H1 (cell line): ENCODE measurements around the gene UBE2I. TPM values are rescaled to one million over a fixed set of nuclear protein-coding genes. Genes with fewer than 3 reads are reported as not detected.

ENCODE experiments used
- CTCF ChIA-PET: fragments of 300-600 bp; sonication (Branson Sonifier 250); formaldehyde crosslinking; loops from one replicate; lab custom pipeline; 2021; ENCODE audit not compliant: partially characterized antibody; lab: Charles Lee
- POLR2A ChIA-PET: fragments of 300-600 bp; sonication (Branson Sonifier 250); formaldehyde crosslinking; loops from one replicate; lab custom pipeline; 2021; ENCODE audit warnings: inconsistent platforms; ENCODE audit not compliant: partially characterized antibody; lab: Charles Lee
- DNase-seq, 2 experiments: peaks; one replicate each; pipeline versions ENCODE4 v3.0.0 to v3.0.0-alpha.2; 2010 to 2022; ENCODE audit warnings: low spot score in 2 of 2, low read depth in 1 of 2, mixed read lengths in 1 of 2
- FAIRE-seq: peaks from 2 replicates; lab custom pipeline; 2011; peaks lifted over from hg19 to GRCh38; lab: Jason Lieb, UNC
- H2AFZ ChIP-seq: 2 replicates; pipeline ENCODE4 v1.8.1; 2012; ENCODE audit warnings: low read length, inconsistent platforms
- H2AK5ac ChIP-seq: 2 replicates; pipeline ENCODE4 v1.6.1; 2013; ENCODE audit warnings: low read depth, low read length
- H2BK120ac ChIP-seq: replicated peaks from 2 replicates; pipeline ENCODE3; 2013; ENCODE audit warnings: low read depth, low read length, inconsistent platforms
- H2BK12ac ChIP-seq: 2 replicates; pipeline ENCODE4 v1.6.1; 2013; ENCODE audit warnings: low read depth, low read length
- H2BK15ac ChIP-seq: 2 replicates; pipeline ENCODE4 v1.6.1; 2013; ENCODE audit warnings: low read length
- H2BK20ac ChIP-seq: 2 replicates; pipeline ENCODE4 v1.6.1; 2013; ENCODE audit warnings: low read length
- H2BK5ac ChIP-seq: 2 replicates; pipeline ENCODE4 v1.6.1; 2013; ENCODE audit warnings: low read depth, low read length
- H3K14ac ChIP-seq: 2 replicates; pipeline ENCODE4 v1.6.1; 2013; ENCODE audit warnings: inconsistent platforms; ENCODE audit not compliant: insufficient read length
- H3K18ac ChIP-seq: 2 replicates; pipeline ENCODE4 v1.6.1; 2013; ENCODE audit warnings: low read length; ENCODE audit errors: extremely low read depth
- H3K23ac ChIP-seq: 2 replicates; pipeline ENCODE4 v1.6.1; 2013; ENCODE audit warnings: inconsistent platforms; ENCODE audit not compliant: insufficient read length
- H3K23me2 ChIP-seq: 2 replicates; pipeline ENCODE4 v1.6.1; 2013; ENCODE audit warnings: low read depth, low read length
- H3K27ac ChIP-seq: 2 replicates; pipeline ENCODE4 v1.6.1; 2011; ENCODE audit warnings: low read depth, low read length, inconsistent platforms
- H3K27me3 ChIP-seq, 4 experiments: replicated peaks in 1 of 4; 1 replicate in 1 of 4; 2 replicates in 3 of 4; pipeline versions ENCODE4 v1.6.1 to v1.8.1; 2011 to 2013; ENCODE audit warnings: low read length in 3 of 4, mild to moderate bottlenecking in 3 of 4, inconsistent platforms in 2 of 4, mixed read lengths in 2 of 4, moderate library complexity in 1 of 4; ENCODE audit not compliant: control insufficient read depth in 3 of 4, insufficient read depth in 3 of 4; ENCODE audit errors: extremely low read depth in 1 of 4
- H3K36me3 ChIP-seq, 4 experiments: 2 replicates each; pipeline versions ENCODE4 v1.6.1 to v1.8.1; 2011 to 2013; ENCODE audit warnings: mild to moderate bottlenecking in 4 of 4, low read length in 3 of 4, moderate library complexity in 2 of 4, control low read depth in 1 of 4, inconsistent platforms in 1 of 4; ENCODE audit not compliant: insufficient read depth in 4 of 4, control insufficient read depth in 2 of 4
- H3K4ac ChIP-seq: replicated peaks from 2 replicates; pipeline ENCODE3; 2013; ENCODE audit warnings: low read length, low read depth, mixed read lengths, inconsistent platforms; ENCODE audit not compliant: insufficient read length
- H3K4me1 ChIP-seq, 4 experiments: replicated peaks in 1 of 4; 1 replicate in 1 of 4; 2 replicates in 3 of 4; pipeline versions ENCODE4 v1.6.1 to v1.8.1; 2011 to 2013; ENCODE audit warnings: low read length in 3 of 4, inconsistent platforms in 2 of 4, mixed read lengths in 1 of 4; ENCODE audit not compliant: insufficient read depth in 4 of 4, control insufficient read depth in 3 of 4
- H3K4me2 ChIP-seq, 2 experiments: 2 replicates each; pipeline versions ENCODE4 v1.6.1 to v1.8.1; 2011 to 2013; ENCODE audit warnings: low read depth in 2 of 2, low read length in 2 of 2, control low read depth in 1 of 2, inconsistent platforms in 1 of 2, mild to moderate bottlenecking in 1 of 2; ENCODE audit not compliant: insufficient read depth in 1 of 2
- H3K4me3 ChIP-seq, 4 experiments: fragments of 200-600, 300-600 bp in 1 of 4; sonication (generic), shearing (Covaris generic), sonication (Bioruptor Twin) in 1 of 4; 2 replicates each; pipeline versions ENCODE4 v1.5.1 to v1.8.1; 2011 to 2016; ENCODE audit warnings: low read length in 4 of 4, low read depth in 3 of 4, control low read depth in 2 of 4, inconsistent platforms in 2 of 4, mild to moderate bottlenecking in 2 of 4, mixed read lengths in 1 of 4, moderate library complexity in 1 of 4; ENCODE audit not compliant: insufficient read depth in 2 of 4; ENCODE audit errors: extremely low read depth in 1 of 4
- H3K56ac ChIP-seq: replicated peaks from 2 replicates; pipeline ENCODE3; 2013; ENCODE audit warnings: low read depth, mild to moderate bottlenecking, mixed read lengths, low read length, inconsistent platforms; ENCODE audit not compliant: insufficient read length
- H3K79me1 ChIP-seq: 2 replicates; pipeline ENCODE4 v1.6.1; 2013; ENCODE audit warnings: low read depth, low read length, control low read depth
- H3K79me2 ChIP-seq, 2 experiments: 2 replicates each; pipeline versions ENCODE4 v1.6.1 to v1.8.1; 2012 to 2013; ENCODE audit warnings: low read length in 2 of 2, mild to moderate bottlenecking in 2 of 2, inconsistent platforms in 1 of 2; ENCODE audit not compliant: insufficient read depth in 2 of 2, control insufficient read depth in 1 of 2
- H3K9ac ChIP-seq, 4 experiments: replicated peaks in 1 of 4; 1 replicate in 1 of 4; 2 replicates in 3 of 4; pipeline versions ENCODE4 v1.6.1 to v1.8.1; 2011 to 2013; ENCODE audit warnings: low read depth in 3 of 4, low read length in 3 of 4, control low read depth in 2 of 4, mild to moderate bottlenecking in 2 of 4, moderate library complexity in 2 of 4, inconsistent platforms in 1 of 4; ENCODE audit errors: extremely low read depth in 1 of 4
- H3K9me3 ChIP-seq, 2 experiments: 2 replicates each; pipeline versions ENCODE4 v1.6.1 to v1.8.1; 2012 to 2013; ENCODE audit warnings: mild to moderate bottlenecking in 2 of 2, moderate library complexity in 2 of 2, control low read depth in 1 of 2, inconsistent platforms in 1 of 2, low read depth in 1 of 2, low read length in 1 of 2, mixed read lengths in 1 of 2; ENCODE audit not compliant: insufficient read depth in 2 of 2
- H4K20me1 ChIP-seq, 2 experiments: replicated peaks in 1 of 2; 2 replicates each; pipeline versions ENCODE3 to v1.8.1; 2011 to 2013; ENCODE audit warnings: inconsistent platforms in 2 of 2, low read length in 2 of 2, mild to moderate bottlenecking in 1 of 2; ENCODE audit not compliant: insufficient read depth in 2 of 2, control insufficient read depth in 1 of 2
- H4K5ac ChIP-seq: 2 replicates; pipeline ENCODE4 v1.6.1; 2013; ENCODE audit warnings: low read length, low read depth, mixed read lengths, inconsistent platforms; ENCODE audit not compliant: insufficient read length
- H4K8ac ChIP-seq: 2 replicates; pipeline ENCODE4 v1.8.0; 2013; ENCODE audit warnings: mild to moderate bottlenecking, moderate library complexity, low read length, inconsistent platforms; ENCODE audit not compliant: insufficient read depth; ENCODE audit errors: extremely low read depth
- H4K91ac ChIP-seq: replicated peaks from 2 replicates; pipeline ENCODE3; 2013; ENCODE audit warnings: low read length, mixed read lengths, inconsistent platforms; ENCODE audit not compliant: insufficient read length
- BCL11A ChIP-seq, 2 experiments: IDR thresholded peaks; one replicate each; pipeline ENCODE4 v1.6.1; 2011; ENCODE audit warnings: low read depth in 2 of 2, low read length in 2 of 2, mild to moderate bottlenecking in 2 of 2
- CBX5 ChIP-seq: fragments of 300-800, 300-1000 bp; sonication (generic); IDR thresholded peaks from 2 replicates; pipeline ENCODE4 v1.7.1; 2016; ENCODE audit warnings: antibody characterized with exemption, low read length, low read depth
- GTF2F1 ChIP-seq: IDR thresholded peaks from 2 replicates; pipeline ENCODE4 v1.6.1; 2012; ENCODE audit warnings: low read depth, low read length, improper control_type of control experiment, borderline replicate concordance
- SIN3A ChIP-seq, 2 experiments: IDR thresholded peaks in 1 of 2; conservative IDR thresholded peaks in 1 of 2; 2 replicates each; pipeline ENCODE4 v1.6.1; 2011 to 2012; ENCODE audit warnings: low read length in 2 of 2, improper control_type of control experiment in 1 of 2, low read depth in 1 of 2, mild to moderate bottlenecking in 1 of 2
- TAF7 ChIP-seq: optimal IDR thresholded peaks from 2 replicates; pipeline ENCODE3; 2011; ENCODE audit warnings: low read depth, mild to moderate bottlenecking, inconsistent platforms, low read length, moderate library complexity, borderline replicate concordance
- YY1 ChIP-seq: IDR thresholded peaks from 2 replicates; pipeline ENCODE4 v1.6.1; 2011; ENCODE audit warnings: low read depth, mild to moderate bottlenecking, low read length
- WGBS, 2 experiments: shearing (Covaris generic) in 1 of 2; methylation state at CpG; one replicate each; pipeline versions ENCODE4 v1.1.6 to v1.1.7; 2013 to 2015; ENCODE audit warnings: low lambda C conversion rate in 2 of 2, mixed read lengths in 2 of 2, inconsistent platforms in 1 of 2, low coverage in 1 of 2, missing lambda C conversion rate in 1 of 2; ENCODE audit not compliant: insufficient replicate concordance in 2 of 2, insufficient coverage in 1 of 2, insufficient read length in 1 of 2; ENCODE audit errors: extremely low coverage in 1 of 2, missing lambda C conversion rate in 1 of 2; 5-methylcytosine and 5-hydroxymethylcytosine counted together
- polyA plus RNA-seq, 7 experiments: library from polyadenylated mRNA; depleted of rRNA in 3 of 7; stranded (reverse) in 5 of 7; unstranded in 2 of 7; fragments of >200 nt in 5 of 7; fragments of 200-250 nt in 2 of 7; gene quantifications; 1 replicate in 5 of 7; 2 replicates in 1 of 7; 4 replicates in 1 of 7; pipeline versions ENCODE4 v1.2.1 to v1.2.3, GENCODE V29; 2011 to 2013; ENCODE audit warnings: missing spikeins in 2 of 7, mixed read lengths in 2 of 7
- total RNA-seq: library from RNA; stranded (reverse); fragmentation: NEBNext Ultra II Directional; extraction: Animal tissue kit (Norgen Biotek cat#: 25700); gene quantifications from 2 replicates; pipeline ENCODE4 v1.2.1, GENCODE V29; 2021

UBE2I gene
- total and polyA plus RNA-seq, 2 of the 8 experiments (the other 6 are each of a cell fraction or from before 2014, with no cell fraction given): 148 to 268 TPM

DNA sequence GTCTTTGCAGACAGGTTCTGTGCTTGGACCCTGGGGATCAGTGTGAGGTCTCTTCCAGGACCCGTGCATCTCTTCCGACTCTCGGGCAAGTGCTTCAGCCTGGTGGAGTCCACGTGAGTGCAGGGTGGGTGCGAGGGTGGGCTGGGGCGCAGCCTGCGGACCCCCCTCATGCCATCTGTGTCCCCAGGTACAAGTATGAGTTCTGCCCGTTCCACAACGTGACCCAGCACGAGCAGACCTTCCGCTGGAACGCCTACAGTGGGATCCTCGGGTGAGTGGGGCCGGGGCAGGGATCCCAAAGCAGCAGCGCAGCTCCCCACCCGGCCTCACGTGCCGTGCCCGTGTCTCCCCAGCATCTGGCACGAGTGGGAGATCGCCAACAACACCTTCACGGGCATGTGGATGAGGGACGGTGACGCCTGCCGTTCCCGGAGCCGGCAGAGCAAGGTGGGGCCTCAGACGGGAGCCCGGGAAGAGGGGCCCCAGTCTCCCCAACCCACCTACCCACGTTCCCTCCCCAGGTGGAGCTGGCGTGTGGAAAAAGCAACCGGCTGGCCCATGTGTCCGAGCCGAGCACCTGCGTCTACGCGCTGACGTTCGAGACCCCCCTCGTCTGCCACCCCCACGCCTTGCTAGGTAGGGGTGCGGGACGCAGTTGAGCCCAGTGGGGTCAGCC, 52.4 kb downstream of the UBE2I start:
- WGBS, 2 experiments: 97% methylated on average over 31 of the region's 43 CpGs; no CpG with 5 or more reads in 1 of the 2 experiments
- Histone ChIP-seq H2BK12ac (no peak overlapping the region), H3K18ac (no peak overlapping the region), H3K79me1 (peaks cover 9% of the 10 kb centered on the region; the same call in 1 of the 2 replicates), H3K14ac (no peak overlapping the region), H3K23me2 (no peaks in the 10 kb centered on the region), H3K4me1 (no peaks in the 10 kb centered on the region), H3K79me2 (peaks cover 0 to 11% of the 10 kb centered on the region in 2 experiments; a peak in 1 of 4 replicates), H2BK5ac (no peak overlapping the region), H3K4me3 (no peak overlapping the region), H3K9me3 (no peaks in the 10 kb centered on the region), H4K5ac (no peak overlapping the region), H2BK120ac (no peak overlapping the region), H3K23ac (no peak overlapping the region), H3K36me3 (peaks cover 15 to 36% (median 23%) of the 10 kb centered on the region in 4 experiments)
- FAIRE-seq: no peak
- no peak for DNase-seq
- TF ChIP-seq TAF7 (no peak), GTF2F1 (no peak), CBX5 (no peak), YY1 (no peak), SIN3A (conservative IDR thresholded peaks at IDR 0.05 in 1 of 2, IDR thresholded peaks at IDR 0.05 in 1 of 2; ENCODE audit: low read depth in 1 of 2, low read length in 2 of 2) (no peak), BCL11A (IDR thresholded peaks at IDR 0.05; ENCODE audit: low read depth in 2 of 2, low read length in 2 of 2) (no peak)
- TF ChIP-seq, all 59 proteins: peak for 0
- ChIA-PET POLR2A (interaction anchor here (1.4 to 6.6 kb wide), 2 partner anchors 11 to 17 kb away, joined by 3 to 44 read pairs; no protein-coding TSS in a partner anchor), CTCF (interaction anchor here (0.8 to 8.1 kb wide), 7 partner anchors 7 to 27 kb away, joined by 3 to 59 read pairs (median 10); no protein-coding TSS in a partner anchor)
- no peak overlapping the region for H3K56ac ChIP-seq
- peaks cover 12 to 36% of the 10 kb centered on the region in 2 experiments for H4K20me1 ChIP-seq
- no peak overlapping the region for H2AK5ac ChIP-seq
- H3K27ac ChIP-seq: no peak overlapping the region
- no peak overlapping the region for H2AFZ ChIP-seq
- H3K4me2 ChIP-seq: no peak overlapping the region
- no peak overlapping the region for H3K4ac ChIP-seq
- no peaks in the 10 kb centered on the region for H3K27me3 ChIP-seq
- no peak overlapping the region for H2BK15ac ChIP-seq
- no peak overlapping the region for H4K91ac ChIP-seq
- no peak overlapping the region for H2BK20ac ChIP-seq
- H4K8ac ChIP-seq: peak overlapping the region; percentile 25; the same call in 1 of the 2 replicates
- no peak overlapping the region for H3K9ac ChIP-seq
